Mesenteric fat pad (tissue), 1 donor: Measurements from ENCODE around the gene MSANTD1. TPM values are rescaled to one million over a fixed set of nuclear protein-coding genes. Genes with fewer than 3 reads are reported as not detected.

Experiments used
- DNase-seq: peaks from one replicate; pipeline ENCODE4 v3.0.0-alpha.2; 2020; ENCODE audit warnings: low spot score
- total RNA-seq: library from RNA; stranded (reverse); fragmentation: NEBNext Ultra II Directional; extraction: Animal tissue kit (Norgen Biotek cat#: 25700); gene quantifications from one replicate; pipeline ENCODE4 v1.2.1, GENCODE V29; 2021
- donor health status: DM: yes; HTN: yes; CAD: no.

Gene MSANTD1
- total RNA-seq, 1 donor from 2014 or later = 0.80 TPM

DNA sequence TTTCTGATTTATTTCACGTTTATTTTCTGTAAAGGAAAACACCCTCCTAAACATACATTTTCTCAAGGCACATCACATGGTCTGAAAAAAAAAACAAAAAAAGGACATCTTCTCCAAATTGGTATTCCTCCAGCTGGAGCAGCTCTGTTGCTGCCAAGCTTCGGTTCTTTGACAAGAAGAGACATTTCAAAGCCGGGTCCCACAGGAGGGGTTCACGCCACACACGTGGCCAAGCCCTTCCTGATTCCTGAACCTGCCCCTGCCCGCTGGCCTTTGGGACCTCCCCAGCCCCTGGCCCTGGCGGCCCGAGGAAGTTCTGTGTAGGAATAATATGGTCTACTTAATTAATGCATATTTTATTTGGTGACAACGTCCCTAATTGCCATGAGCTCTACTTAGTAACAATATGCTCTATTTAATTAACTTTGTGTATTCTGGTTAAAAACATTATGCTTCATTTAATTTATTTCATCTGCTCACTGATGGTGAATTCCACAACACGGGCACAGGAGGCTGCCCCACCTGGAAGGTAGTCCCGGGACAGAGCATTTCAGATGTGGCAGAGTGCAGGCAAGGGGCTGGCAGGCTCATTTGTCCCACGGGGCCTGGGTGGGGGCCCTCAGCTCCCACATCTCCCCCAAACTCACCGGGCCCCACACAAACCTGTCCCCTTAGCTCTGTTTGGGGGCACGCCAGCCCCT is 38.5 kb downstream of the MSANTD1 start:
- peak; percentile 81 for DNase-seq

DNA sequence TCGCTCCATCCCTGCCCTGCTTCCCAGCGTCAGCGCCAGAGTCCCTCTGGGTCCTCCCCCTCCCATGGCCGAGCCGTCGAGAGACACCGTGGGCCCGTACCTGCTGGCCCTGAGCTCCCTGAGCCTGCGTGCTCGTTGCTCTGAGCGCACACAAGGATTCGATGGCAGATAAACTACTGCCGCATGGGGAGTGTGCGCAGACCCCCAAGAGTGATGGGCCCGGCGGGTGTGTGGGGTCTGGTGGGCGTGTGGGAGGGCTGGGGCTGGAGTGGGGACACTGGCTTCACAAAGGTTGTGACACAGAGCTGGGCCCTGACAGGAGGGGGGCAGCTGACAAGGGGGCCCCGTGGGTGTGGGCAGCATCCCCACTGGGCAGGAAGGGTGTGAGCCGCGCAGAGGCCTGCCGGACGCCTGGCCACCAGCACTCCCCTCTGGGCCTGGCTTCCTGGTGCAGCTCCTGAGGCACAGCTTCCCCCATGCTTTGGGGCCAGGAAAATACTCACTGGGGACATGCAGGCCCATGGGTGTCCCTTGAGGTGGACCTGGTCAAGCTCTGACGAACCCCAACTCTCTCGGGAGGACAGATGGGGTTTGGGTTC is 39.1 kb downstream of the MSANTD1 start:
- peak; percentile 86 for DNase-seq

DNA sequence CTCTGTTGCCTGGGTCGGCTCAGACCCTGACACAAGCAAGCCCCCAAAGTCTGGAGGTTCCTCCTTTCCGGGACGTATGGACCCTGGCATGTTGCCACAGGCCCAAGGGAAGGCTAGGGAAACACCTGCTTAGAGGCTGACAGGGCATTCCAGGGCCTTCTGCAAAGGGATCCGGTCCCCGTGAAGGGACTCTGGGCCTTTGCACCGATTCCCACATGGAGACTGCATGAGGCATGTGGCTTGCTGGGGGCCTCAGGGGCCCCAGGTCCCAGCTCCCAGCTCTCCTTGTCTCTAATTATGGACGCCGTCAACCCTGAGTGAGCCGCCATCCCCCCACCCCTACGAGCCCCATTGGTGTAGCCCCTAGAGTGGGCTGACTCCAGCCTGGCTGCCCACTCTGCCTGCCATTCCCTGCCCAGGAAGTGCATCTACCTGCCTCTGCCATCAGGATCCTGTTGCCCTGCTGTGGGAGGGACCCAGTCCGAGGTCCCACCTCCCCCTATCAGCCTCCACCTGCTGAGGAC is 39.7 kb downstream of the MSANTD1 start:
- DNase-seq = peak; percentile 77

DNA sequence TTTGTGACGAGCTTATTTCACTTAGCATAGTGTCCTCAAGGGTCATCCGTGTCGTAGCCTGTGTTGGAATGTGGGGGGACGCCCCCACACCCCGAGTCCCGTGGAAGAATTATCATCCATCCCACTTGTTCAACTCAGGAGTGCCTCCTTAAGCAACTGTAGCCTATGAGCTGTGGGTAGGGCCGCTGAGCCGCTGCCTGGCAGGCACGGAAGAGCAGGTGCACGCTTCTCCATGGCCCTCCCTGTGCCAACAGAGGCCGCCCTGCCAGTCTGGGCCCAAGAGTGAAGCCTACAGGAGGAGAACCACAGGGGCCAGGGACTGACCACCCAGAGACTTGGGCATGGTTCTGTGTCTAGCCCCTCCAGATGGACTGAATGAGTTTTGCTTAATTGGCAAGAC is 41.5 kb downstream of the MSANTD1 start:
- DNase-seq = peak; percentile 86

DNA sequence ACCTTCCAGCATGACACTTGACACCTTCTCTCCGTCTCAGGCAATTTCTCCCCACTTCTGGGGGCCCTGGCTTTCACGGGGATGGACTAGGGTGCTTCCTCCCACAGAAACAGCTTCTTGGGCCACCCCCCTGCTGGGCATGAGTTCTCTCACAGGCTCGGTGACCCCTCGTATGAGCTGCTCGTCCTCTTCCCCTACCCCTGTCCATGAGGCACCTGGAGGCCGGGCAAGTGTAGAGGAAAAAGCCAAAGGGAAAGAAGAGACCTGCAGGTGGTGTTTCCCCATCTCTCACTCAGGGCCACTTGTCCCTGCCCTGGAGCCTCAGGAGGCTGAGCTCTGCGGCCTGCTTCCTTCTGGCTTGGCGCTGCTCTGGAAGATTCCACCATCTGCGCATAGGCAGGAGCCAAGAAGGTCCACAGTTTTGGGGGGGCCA is 41.9 kb downstream of the MSANTD1 start:
- DNase-seq = peak; percentile 72

DNA sequence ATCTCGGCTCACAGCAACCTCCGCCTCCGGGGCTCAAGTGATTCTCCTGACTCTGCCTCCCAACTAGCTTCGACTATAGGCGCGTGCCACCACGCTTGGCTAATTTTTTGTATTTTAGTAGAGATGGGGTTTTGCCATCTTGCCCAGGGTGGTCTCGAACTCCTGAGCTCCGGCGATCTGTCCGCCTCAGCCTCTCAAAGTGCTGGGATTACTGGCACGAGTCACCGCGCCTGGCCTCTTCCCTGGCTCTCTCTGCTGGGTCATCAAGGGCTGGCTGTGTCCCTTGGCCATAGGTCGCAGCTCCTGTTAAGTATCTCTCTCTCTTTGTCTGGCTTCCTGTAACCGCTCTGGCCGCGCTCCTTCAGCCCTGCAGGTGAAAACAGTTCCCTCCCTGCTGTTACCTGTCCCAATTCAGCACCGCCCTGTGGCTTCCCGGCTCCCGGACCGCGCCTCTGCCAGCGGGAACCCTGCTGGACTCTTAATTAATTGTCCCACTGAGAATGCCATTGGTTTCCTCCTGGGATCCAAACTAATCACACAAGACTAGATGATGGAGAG is 42.5 kb downstream of the MSANTD1 start:
- peak; percentile 87 for DNase-seq

DNA sequence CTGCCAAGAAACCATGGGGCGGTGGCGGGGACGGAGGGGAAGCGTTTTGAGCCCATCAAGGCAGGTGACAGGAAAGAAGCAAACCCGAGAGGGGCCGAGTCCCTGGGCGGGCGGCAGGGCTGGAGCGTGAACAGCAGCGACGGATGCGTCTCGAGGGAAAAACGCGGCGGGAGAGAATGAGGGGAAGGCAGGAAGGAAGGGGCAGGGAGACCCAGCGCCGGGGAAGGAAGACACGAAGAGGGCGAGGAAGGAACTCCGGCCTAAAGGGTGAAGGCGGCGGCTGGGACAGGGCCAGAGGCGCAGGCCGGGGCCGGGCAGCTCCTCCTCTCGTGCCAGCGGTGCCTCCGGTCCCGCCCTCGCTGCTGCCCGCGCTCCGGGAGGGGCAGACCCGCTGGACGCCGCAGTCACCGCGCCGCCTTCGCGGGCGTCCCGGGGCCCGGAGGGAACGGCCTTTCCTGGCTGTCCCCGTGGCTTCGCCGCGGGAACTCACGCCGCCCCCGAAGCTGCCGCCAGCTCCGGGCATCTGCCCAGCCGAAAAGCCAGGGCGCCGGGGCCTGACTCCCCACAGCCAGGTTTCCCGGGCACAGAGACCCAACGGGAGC is 43.1 kb downstream of the MSANTD1 start:
- DNase-seq = peak; percentile 91

DNA sequence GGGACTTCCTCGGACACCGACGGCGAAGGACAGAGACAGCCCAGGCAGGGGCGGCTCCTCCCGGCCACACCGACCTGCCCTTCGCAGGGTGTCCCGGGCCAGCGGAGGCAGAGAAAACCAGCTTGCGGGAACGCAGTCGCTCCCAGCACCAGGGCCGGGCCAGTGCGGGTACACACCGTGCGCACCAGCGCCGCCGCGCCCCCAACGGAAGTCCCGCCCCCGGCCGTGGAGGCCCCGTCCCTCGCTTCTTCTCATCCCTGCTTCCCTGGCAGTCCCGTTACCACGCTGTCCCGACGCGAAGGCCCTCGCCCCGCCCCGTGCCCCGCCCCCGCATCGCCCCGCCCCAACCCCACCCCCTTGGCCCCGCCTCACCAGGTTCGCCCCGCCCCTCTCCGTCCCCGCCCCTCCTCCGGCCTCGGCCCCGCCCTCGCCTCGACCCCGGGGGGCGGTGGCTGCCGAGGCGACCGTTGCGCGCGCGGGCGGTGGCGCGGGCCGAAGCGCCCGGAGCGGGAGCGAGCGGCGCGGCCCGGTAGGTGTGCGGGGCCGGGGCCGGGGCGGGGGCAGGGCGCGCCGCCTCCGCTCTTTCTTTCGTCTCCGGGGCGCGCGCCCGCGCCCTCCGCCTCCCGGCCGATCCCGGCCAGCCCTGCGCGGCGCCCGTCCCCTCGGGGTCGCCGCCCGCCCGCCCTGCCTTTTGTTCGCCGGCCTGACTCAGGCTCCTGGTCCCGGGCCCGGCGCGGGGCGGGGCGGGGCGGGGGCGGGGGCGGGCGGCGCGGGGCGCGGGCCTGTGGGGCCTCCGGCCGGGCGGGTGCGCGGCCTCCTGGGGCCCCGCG is 43.8 kb downstream of the MSANTD1 start, which contains the start of gene RGS12:
Gene RGS12 (plus strand): TSS at position 451 of the 830 bp plus-strand sequence. CDS start 23,150 bp downstream, outside the sequence.
- peak; percentile 99 for DNase-seq

DNA sequence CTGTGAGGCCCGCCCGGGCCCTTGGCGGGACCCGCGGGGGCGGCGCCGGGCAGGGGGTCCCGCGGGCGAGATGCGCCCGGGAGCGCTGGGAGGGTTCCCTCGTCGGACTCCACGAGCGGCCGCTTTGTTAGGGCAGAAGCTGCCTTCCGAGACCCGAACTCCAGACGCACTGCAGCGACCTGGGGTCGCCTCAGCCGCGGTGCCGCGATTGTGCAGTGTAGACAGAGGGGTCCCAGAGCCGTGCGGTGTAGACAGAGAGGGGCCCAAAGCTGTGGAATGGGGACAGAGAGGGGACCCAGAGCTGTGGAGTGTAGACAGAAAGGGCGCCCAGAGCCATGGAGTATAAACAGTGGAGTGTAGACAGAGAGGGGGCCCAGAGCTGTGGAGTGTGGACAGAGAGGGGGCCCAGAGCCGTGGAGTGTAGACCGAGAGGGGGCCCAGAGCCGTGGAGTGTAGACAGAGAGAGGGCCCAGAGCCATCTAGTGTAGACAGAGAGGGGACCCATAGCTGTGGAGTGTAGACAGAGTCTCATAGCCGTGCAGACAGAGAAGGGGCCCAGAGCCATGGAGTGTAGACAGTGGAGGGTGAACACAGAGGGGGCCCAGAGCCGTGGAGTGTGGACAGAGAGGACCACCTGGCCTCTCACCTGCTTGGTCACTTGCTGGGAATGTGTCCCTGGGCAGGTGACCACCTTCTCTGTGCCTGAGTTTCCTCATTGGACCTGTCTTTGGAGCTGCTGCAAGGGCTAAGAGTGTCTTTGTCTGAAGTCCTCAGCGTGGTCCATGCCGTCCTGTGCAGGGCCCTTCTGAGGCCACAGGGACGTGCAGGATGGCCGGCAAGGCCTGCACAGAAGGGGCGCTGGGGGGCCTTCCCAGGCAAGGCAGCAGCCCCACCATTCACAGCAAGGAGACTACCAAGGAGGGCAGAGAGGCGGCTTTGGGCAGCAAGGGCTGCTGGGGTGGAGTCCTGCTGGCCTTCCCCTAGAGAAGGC is 44.7 kb downstream of the MSANTD1 start:
- peak; percentile 87 for DNase-seq

DNA sequence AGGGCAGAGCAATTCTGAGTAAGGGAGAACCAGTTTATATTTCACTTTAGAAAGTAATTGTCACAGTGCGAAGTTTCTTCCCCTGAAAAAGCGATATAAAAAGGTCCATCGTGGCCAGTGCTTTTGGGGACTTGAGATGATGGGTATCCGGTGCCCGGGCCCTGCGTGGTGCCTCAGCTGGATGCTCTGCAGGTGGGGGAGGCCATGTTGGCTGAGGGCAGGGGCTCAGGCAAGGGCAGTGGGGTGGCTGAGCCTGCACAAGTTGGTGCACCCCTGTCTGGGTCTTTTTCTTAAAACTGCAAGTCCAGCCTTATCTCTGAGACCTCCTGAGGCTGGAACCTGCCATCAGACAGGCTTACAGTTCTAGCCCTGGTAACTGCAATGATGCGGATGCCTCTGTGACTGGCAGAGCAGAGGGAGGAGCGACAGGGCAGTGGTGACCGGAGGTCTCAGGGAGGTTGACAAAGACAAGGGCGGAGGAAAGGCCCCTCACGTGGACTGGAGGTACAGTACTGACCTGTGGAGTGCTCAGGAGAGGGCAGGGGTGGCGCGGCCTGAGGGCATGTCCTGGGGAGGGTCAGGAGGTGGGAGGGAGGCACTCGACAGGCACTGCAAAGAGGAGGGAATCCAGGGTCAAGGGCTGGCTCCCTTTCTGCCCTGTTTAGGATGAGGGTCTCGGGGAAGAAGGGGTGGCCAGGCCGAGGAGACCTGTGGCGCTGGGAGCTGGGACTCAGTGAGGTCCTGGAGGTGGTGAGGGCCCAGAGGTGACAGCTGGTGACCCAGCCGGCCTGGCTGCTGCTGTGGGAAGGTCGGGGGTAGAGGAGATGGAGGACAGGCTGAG is 45.7 kb downstream of the MSANTD1 start:
- peak; percentile 86 for DNase-seq

DNA sequence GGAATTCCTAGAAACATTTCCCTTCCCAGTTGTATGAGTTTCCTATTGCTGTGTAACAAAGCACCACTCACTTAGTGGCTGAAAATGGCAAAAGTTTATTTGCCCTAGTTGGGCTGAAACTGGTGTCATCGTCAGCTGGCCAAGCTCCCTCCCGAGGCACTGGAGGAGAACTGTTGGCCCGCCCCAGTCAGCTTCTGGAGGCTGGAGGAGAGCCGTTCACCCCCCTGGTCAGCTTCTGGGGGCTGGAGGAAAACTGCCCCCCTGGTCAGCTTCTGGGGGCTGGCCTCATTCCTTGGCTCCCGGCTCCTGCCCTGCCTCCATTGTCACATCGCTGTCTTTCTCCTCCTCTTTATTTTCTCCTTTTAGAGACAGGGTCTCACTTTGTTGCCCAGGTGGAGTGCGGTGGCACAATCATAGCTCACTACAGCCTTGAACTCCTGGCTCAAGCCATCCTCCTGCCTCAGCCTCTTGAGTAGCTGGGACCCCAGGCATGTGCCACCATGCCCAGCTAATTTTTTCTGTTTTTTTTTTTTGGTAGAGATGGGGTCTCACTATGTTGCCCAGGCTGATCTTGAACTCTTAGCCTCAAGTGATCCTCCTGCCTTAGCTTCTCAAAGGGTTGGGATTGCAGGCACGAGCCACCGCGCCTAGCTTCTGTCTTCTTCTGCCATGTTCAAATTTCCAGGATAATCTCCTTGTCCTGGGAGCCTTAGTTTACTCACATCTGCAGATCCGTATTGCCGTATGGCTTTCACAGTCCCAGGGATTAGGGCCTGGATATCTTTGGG is 47.1 kb downstream of the MSANTD1 start:
- peak; percentile 87 for DNase-seq

DNA sequence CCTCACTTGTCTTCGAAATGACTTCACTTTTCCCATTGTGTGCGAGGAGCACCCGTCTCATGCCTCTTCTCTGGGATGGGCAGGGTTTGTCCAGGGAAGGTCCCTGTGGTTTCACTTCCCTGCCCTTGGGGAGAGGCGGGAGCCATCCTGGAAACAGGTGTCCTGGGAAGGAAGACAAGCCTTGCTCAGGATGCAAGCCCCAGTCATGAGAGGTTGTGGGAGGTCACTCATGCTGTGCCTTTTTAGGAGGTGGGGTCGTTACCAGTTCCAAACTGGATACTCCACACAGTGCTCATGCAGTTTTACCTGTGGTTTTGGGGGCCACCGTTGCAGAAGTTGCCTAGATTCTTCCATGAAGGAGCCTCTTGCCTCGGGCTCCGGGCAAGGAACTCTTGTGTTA is 47.7 kb downstream of the MSANTD1 start:
- DNase-seq = peak; percentile 47

DNA sequence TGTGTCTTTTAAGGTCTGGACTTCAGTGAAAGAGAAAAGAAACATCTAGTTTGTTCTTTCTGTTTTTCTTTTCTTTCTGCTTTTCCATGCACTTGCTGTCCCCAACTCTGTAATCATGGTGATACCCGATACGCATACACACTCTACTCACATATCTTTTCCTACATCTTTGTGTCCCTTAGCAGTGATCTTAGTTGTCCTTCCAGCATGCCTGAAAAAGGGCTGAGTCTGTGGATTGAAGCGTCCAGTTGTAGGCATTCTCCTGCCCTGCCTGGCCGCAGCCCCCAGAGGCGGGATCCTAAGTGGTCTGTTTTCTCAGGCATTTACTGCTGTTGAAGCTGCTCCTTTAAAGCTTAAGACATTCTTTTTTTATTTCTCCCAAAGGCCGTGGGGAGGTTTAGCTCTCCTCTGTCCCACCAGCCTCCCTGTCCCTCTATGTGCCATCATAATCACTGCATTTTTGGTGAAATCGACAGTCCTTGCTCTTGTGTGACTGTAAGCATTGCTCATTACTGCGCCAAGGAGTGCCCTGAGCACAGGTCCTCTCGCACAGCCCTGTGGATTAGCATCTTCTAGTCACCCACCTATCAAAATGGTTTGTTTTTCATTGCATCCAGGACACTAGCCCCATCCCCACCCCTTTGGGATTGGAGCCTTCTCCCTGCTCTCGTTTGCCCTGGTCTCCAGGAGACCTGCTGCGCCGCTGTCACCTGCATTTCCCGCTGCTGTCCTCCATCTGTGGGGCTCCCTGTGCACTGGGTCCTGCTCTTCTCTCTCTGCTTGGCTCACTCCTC is 48.3 kb downstream of the MSANTD1 start:
- DNase-seq = peak; percentile 57

DNA sequence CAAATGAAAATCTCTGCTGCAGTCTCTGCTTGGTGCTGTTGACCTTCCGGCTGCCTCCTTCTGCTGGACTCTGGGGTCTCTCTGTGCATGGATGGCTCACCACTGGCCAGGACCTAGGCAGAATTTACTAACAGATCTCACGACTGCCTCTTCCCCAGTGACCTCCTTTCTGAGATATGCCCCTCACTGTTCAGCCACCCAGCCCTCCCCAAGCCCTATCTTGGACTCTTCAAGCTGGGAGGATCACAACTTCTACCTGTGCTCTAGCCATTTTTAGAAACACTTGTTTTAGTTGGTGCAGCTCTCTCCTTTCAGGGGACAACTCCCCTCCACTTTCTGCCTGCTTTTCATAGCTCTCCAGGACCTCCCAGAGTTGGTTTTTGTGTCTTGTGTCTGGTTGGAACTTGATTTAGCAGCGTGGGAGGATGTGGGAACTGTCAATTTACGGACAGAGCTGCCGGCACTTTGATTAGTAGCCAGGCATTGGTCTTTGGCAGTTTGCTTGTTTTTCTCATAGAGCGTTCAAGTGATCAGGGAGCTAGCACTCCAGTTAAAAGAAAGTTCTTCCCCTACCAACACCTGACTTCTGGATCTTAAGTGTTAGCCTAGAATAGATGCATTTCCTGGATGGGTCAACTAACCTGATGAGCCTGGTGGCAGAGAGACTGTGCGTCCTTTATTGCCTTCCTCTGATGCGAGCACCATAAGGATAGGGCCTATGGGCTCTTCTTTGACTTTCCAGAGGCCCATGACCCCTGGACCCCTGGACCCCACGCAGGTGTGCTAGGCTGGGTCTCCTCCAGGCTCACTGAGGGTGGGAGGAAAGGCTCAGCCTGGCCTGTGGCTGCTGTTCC is 50.4 kb downstream of the MSANTD1 start:
- peak; percentile 47 for DNase-seq

DNA sequence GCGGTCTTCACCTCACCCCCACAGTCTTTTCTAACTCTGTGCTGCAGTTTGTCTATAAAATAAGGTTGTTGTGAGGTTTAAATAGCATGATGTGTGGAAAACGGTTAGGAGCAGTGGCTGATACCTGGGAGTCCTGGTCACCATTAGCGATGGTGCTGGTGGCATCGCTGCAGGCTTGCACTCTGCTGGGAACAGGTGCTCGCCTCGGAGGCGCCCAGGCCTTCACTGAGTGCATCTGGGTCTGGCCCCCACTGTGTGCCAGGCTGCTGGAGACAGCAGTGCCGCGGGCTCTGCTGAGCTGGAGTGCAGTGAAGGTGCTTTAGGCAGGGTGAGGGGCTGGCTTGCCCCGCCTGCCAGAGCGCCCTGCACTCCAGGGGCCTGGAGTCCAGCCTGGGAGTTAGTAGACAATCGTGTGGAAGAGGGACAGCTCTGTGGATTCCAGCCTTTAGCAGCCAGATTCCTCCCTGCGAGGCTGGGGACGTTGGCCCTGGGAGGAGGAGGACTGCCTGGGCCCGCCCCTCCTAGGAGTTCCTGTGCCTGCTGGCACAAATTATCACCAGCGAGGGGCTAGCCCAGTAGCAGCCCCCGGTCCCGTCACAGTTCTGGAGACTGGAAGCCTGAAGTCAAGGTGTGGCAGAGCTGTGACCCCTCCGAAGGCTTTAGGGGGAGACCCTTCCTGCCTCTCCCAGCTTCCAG is 51.2 kb downstream of the MSANTD1 start:
- peak; percentile 65 for DNase-seq

DNA sequence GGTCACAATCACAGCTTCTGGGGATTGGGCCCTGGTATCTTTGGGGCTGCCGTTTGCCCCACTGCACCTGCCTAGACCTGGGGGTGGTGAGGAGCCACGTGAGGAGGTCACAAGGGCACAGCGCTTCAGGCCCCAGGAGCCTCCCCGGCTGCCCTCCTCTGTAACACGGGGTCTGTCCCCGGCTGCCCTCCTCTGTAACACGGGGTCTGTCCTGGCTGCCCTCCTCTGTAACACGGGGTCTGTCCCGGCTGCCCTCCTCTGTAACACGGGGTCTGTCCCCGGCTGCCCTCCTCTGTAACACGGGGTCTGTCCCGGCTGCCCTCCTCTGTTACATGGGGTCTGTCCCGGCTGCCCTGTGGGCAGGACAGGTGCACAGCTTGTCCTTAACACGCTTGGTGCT is 51.9 kb downstream of the MSANTD1 start:
- DNase-seq = peak; percentile 43
